Measurements from ENCODE around the gene TMEM132D. TPM values are rescaled to one million over a fixed set of nuclear protein-coding genes. Genes with fewer than 3 reads are reported as not detected.

TMEM132D gene
- total RNA-seq, 2 donors from 2014 or later, result not detected

DNA sequence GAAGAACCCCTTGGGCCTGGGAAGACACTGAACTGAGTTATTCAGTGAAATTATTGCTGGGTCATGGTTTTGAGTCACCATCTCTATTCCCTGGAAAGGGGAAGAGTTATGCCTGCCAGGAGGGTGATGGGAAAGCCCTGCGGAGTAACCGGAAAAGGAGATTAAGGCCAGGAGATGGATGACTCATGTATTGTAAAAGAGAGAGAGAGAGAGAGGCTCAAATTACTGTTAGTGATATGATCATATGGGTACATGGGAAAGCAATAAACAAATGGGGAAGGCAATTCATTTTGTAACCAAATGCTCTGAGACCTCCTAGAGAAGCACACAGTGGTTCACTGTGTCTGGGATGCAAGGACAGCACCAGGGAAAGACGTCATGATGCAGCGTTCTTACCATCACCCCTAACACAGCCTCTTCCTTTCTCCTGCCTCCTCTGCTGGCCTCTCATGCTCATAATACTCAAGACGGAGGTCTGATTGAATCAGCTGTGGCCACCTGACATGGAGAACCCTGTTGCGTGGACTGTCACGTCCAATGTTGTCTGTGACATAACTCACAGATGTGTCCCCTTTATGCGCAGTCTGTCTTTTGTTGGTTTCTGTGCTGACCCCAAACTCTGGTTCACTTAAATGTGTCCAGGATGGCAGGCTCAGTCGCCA is 243.7 kb downstream of the TMEM132D start:
- no peaks in the 10 kb centered on the region for H3K27me3 Mint-ChIP-seq
- no peaks in the 10 kb centered on the region for H3K4me1 Mint-ChIP-seq
- no peak overlapping the region for H3K4me3 Mint-ChIP-seq
- ATAC-seq (replicated peaks), result no peak
- H3K36me3 Mint-ChIP-seq (ENCODE audit: low read depth), result no peaks in the 10 kb centered on the region
- no peak overlapping the region for H3K27ac Mint-ChIP-seq
- peaks cover 5% of the 10 kb centered on the region for H3K9me3 Mint-ChIP-seq

DNA sequence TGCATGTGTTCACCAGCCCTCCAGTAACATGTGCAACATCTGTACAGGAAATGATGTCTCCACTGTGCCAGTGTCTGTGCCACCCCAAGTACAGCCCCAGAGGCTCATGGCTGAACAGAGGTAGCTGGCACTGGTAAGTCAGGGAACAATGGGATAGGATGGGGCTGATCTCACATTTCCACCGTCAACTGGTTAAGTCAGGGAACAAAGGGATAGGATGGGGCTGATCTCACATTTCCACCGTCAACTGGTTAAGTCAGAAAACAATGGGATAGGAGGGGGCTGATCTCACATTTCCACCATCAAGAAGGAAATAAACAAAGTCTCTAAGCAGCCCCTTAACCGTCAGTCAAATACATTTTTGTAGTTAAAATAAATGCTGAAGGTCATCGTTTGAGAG is 246.6 kb downstream of the TMEM132D start:
- H3K4me3 Mint-ChIP-seq, result no peak overlapping the region
- no peaks in the 10 kb centered on the region for H3K27me3 Mint-ChIP-seq
- H3K4me1 Mint-ChIP-seq, result no peaks in the 10 kb centered on the region
- H3K36me3 Mint-ChIP-seq (ENCODE audit: low read depth), result no peaks in the 10 kb centered on the region
- H3K27ac Mint-ChIP-seq, result no peak overlapping the region
- ATAC-seq (replicated peaks), result no peak
- H3K9me3 Mint-ChIP-seq, result peaks cover 15% of the 10 kb centered on the region

GRCh38 chr12:129651951-129652350 is 251.9 kb downstream of the TMEM132D start:
- Mint-ChIP-seq H3K36me3 (ENCODE audit: low read depth) (no peaks in the 10 kb centered on the region), H3K27me3 (no peaks in the 10 kb centered on the region), H3K4me3 (no peak overlapping the region), H3K9me3 (peaks cover 20% of the 10 kb centered on the region), H3K4me1 (no peaks in the 10 kb centered on the region), H3K27ac (no peak overlapping the region)
- ATAC-seq (replicated peaks), result no peak

DNA sequence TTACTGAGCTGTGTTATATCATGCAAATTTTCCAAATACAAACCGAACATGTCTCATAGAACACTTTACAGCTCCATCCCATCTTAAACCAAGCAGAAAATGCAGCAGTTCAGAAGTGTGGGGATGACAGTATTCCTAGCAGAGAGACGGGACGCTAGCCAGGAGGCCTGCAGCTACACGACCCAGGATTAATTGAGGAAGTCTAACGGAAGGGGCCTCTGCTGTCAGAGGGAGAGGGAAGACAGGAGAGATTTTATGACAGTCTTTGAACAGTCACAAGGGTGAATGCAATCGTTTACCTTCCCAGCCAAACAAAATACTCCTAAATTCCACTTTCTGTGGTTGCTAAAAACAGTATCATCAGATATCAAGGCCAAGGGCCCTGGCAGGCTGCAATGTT is 261.9 kb downstream of the TMEM132D start:
- peaks cover 6% of the 10 kb centered on the region for H3K9me3 Mint-ChIP-seq
- H3K27ac Mint-ChIP-seq, result no peak overlapping the region

GRCh38 chr12:129635021-129635685 is 268.7 kb downstream of the TMEM132D start:
- H3K9me3 Mint-ChIP-seq, result peaks cover 5% of the 10 kb centered on the region
- no peaks in the 10 kb centered on the region for H3K36me3 Mint-ChIP-seq (ENCODE audit: low read depth)
- ATAC-seq (replicated peaks), result no peak
- H3K4me1 Mint-ChIP-seq, result no peaks in the 10 kb centered on the region
- H3K27ac Mint-ChIP-seq, result no peak overlapping the region
- no peak overlapping the region for H3K4me3 Mint-ChIP-seq
- H3K27me3 Mint-ChIP-seq, result no peaks in the 10 kb centered on the region

More for the DNA sequence above, 261.9 kb downstream of the TMEM132D start:
- no peaks in the 10 kb centered on the region for H3K36me3 Mint-ChIP-seq (ENCODE audit: low read depth)
- no peak overlapping the region for H3K4me3 Mint-ChIP-seq
- no peak for ATAC-seq (replicated peaks)
- H3K27me3 Mint-ChIP-seq, result no peaks in the 10 kb centered on the region
- no peaks in the 10 kb centered on the region for H3K4me1 Mint-ChIP-seq

- Mint-ChIP-seq H3K9me3 (peaks cover 15% of the 10 kb centered on the region), H3K4me3 (no peak overlapping the region), H3K27ac (no peak overlapping the region), H3K4me1 (no peaks in the 10 kb centered on the region), H3K27me3 (no peaks in the 10 kb centered on the region), H3K36me3 (ENCODE audit: low read depth) (no peaks in the 10 kb centered on the region)
- no peak for ATAC-seq (replicated peaks)
Observed at GRCh38 chr12:129631316-129631715, 272.5 kb downstream of the TMEM132D start.

GRCh38 chr12:129629901-129630300 is 273.9 kb downstream of the TMEM132D start:
- Mint-ChIP-seq H3K9me3 (peaks cover 15% of the 10 kb centered on the region), H3K36me3 (ENCODE audit: low read depth) (no peaks in the 10 kb centered on the region), H3K4me3 (no peak overlapping the region), H3K4me1 (no peaks in the 10 kb centered on the region), H3K27ac (no peak overlapping the region), H3K27me3 (no peaks in the 10 kb centered on the region)
- ATAC-seq (replicated peaks), result no peak

DNA sequence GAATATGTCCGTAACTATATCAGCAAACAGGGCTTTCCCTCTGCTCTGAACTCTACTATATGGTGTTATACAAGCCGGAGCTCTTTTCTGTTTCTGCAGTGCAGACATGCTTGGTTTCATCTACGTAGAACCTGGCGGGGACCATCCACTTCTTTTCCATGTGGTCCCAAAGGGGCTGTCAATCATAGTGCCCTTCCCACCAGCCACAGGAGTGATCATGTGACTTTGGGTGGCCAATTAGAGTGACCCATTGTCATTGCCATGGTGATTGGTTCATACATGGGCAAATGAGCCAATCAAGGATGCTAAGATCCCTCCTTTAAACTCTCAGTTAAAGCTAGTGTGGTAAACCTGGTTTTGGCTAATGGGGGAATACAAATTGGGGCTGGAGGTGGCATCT is 281.3 kb downstream of the TMEM132D start:
- Mint-ChIP-seq H3K9me3 (peaks cover 14% of the 10 kb centered on the region), H3K27ac (no peak overlapping the region), H3K4me3 (no peak overlapping the region)

GRCh38 chr12:129619271-129619670 is 284.6 kb downstream of the TMEM132D start:
- Mint-ChIP-seq H3K9me3 (peaks cover 19% of the 10 kb centered on the region), H3K27me3 (no peaks in the 10 kb centered on the region), H3K27ac (no peak overlapping the region), H3K36me3 (ENCODE audit: low read depth) (no peaks in the 10 kb centered on the region), H3K4me3 (no peak overlapping the region), H3K4me1 (no peaks in the 10 kb centered on the region)
- no peak for ATAC-seq (replicated peaks)

More for the DNA sequence above, 281.3 kb downstream of the TMEM132D start:
- no peaks in the 10 kb centered on the region for H3K36me3 Mint-ChIP-seq (ENCODE audit: low read depth)
- no peak for ATAC-seq (replicated peaks)
- no peaks in the 10 kb centered on the region for H3K27me3 Mint-ChIP-seq
- no peaks in the 10 kb centered on the region for H3K4me1 Mint-ChIP-seq

DNA sequence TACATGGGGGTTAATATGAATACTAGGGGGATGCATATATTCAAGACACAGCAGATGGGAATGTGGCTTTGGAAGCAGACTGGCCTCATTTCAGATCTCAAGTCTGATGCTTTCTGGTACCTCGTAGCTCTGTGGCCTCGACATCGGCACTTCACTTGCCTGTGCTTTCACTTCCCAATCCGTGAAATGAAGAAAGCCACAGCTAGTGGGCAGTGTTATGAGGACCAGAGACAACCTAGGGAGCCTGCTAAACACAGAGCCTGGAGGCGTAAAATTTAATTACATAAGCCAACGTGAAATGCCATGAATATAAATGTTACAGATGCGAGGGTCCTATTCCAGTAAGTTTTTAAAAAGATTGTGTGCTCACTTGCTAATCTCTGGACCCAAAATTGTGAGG is 286.0 kb downstream of the TMEM132D start:
- ATAC-seq (replicated peaks), result no peak
- H3K4me1 Mint-ChIP-seq, result no peaks in the 10 kb centered on the region
- H3K27ac Mint-ChIP-seq, result no peak overlapping the region
- no peak overlapping the region for H3K4me3 Mint-ChIP-seq
- H3K36me3 Mint-ChIP-seq (ENCODE audit: low read depth), result no peaks in the 10 kb centered on the region
- peaks cover 22% of the 10 kb centered on the region for H3K9me3 Mint-ChIP-seq
- no peaks in the 10 kb centered on the region for H3K27me3 Mint-ChIP-seq

GRCh38 chr12:129615001-129615400 is 288.8 kb downstream of the TMEM132D start:
- Mint-ChIP-seq H3K4me3 (no peak overlapping the region), H3K27ac (no peak overlapping the region), H3K9me3 (peaks cover 8% of the 10 kb centered on the region), H3K36me3 (ENCODE audit: low read depth) (no peaks in the 10 kb centered on the region), H3K27me3 (no peaks in the 10 kb centered on the region), H3K4me1 (no peaks in the 10 kb centered on the region)
- no peak for ATAC-seq (replicated peaks)

DNA sequence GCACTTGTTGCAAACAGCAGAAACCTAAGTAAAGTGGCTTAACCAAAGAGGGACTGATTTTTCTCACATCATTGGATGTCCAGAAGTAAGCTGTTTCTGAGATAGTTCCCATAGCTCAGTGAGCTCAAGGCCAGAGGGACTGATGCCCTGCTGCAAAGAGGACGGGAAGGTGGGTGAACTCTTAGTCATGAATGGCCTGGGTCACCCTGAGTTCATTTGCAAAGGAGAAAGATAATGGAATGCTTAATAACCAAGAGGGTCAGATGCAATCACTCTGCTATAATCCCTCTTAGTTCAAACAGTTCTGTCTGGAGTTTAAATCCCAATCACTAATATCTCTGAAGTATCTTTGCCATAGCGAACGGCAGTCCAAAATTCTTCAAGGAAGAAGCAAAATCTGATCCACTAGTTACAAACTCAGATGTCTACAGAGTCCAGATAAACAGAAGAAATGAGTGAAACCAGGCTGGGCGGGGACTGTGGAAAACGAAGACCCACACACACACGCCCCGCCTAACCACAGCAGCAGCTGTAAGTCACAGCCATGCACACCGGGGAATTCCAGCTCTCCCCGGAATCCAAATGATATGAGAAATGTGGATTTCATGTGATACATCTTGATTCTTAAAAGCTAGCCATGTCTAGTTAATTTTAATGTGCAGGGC is 289.5 kb downstream of the TMEM132D start:
- ATAC-seq (replicated peaks), result no peak
- no peak overlapping the region for H3K4me3 Mint-ChIP-seq
- peaks cover 8% of the 10 kb centered on the region for H3K9me3 Mint-ChIP-seq
- H3K27ac Mint-ChIP-seq, result no peak overlapping the region
- no peaks in the 10 kb centered on the region for H3K36me3 Mint-ChIP-seq (ENCODE audit: low read depth)
- no peaks in the 10 kb centered on the region for H3K27me3 Mint-ChIP-seq
- no peaks in the 10 kb centered on the region for H3K4me1 Mint-ChIP-seq

GRCh38 chr12:129613314-129613713 is 290.5 kb downstream of the TMEM132D start:
- H3K27ac Mint-ChIP-seq, result no peak overlapping the region
- H3K27me3 Mint-ChIP-seq, result no peaks in the 10 kb centered on the region
- no peak for ATAC-seq (replicated peaks)
- no peaks in the 10 kb centered on the region for H3K4me1 Mint-ChIP-seq
- H3K9me3 Mint-ChIP-seq, result peaks cover 8% of the 10 kb centered on the region
- no peak overlapping the region for H3K4me3 Mint-ChIP-seq
- H3K36me3 Mint-ChIP-seq (ENCODE audit: low read depth), result no peaks in the 10 kb centered on the region

GRCh38 chr12:129610601-129611120 is 293.2 kb downstream of the TMEM132D start:
- no peak overlapping the region for H3K27ac Mint-ChIP-seq
- no peaks in the 10 kb centered on the region for H3K27me3 Mint-ChIP-seq
- no peaks in the 10 kb centered on the region for H3K4me1 Mint-ChIP-seq
- no peak for ATAC-seq (replicated peaks)
- no peaks in the 10 kb centered on the region for H3K36me3 Mint-ChIP-seq (ENCODE audit: low read depth)
- H3K9me3 Mint-ChIP-seq, result peaks cover 3% of the 10 kb centered on the region
- no peak overlapping the region for H3K4me3 Mint-ChIP-seq

- no peaks in the 10 kb centered on the region for H3K36me3 Mint-ChIP-seq (ENCODE audit: low read depth)
- no peak for ATAC-seq (replicated peaks)
- H3K27ac Mint-ChIP-seq, result no peak overlapping the region
- H3K4me1 Mint-ChIP-seq, result no peaks in the 10 kb centered on the region
- H3K4me3 Mint-ChIP-seq, result no peak overlapping the region
- H3K27me3 Mint-ChIP-seq, result no peaks in the 10 kb centered on the region
- peaks cover 7% of the 10 kb centered on the region for H3K9me3 Mint-ChIP-seq
Observed at GRCh38 chr12:129607756-129608155, 296.1 kb downstream of the TMEM132D start.
